Measurements from ENCODE around the gene TFPI2.

The TFPI2 gene

DNA sequence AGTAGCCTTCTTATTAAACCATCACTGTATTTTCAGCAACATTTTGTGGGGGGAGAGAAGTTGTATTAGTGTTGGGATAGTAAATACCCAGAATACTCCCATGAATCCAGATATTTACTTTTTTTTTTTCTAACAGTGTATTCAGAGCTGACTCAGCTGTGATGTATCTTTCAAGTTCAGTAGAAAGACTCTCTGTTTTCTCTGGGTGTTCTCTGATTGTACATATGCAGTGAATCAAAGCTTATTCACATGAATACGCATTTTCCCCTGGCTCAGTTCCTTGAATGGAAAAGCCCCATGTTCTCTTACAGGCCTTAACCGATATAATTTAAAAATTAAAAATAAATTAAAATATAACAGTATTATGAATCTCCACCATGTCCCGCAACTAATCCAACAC is 1.3 kb downstream of the TFPI2 start:
- Histone ChIP-seq H3K4me3 (IDR thresholded peaks at IDR 0.05; ENCODE audit: insufficient read depth, low read depth, low read length) (no peak overlapping the region), H3K27me3 (ENCODE audit: insufficient read depth, low read depth) (no peaks in the 10 kb centered on the region), H3K27ac (no peak overlapping the region), H3K4me2 (no peak overlapping the region), H3K36me3 (ENCODE audit: insufficient read depth) (no peaks in the 10 kb centered on the region), H3K79me2 (ENCODE audit: insufficient read depth, low read depth) (no peaks in the 10 kb centered on the region), H2AFZ (ENCODE audit: low read depth) (no peak overlapping the region), H3K9ac (no peak overlapping the region), H3K4me1 (ENCODE audit: low read depth, poor library complexity, severe bottlenecking) (no peaks in the 10 kb centered on the region), H4K20me1 (ENCODE audit: insufficient read depth) (no peaks in the 10 kb centered on the region)
- TF ChIP-seq, protein P1, sequence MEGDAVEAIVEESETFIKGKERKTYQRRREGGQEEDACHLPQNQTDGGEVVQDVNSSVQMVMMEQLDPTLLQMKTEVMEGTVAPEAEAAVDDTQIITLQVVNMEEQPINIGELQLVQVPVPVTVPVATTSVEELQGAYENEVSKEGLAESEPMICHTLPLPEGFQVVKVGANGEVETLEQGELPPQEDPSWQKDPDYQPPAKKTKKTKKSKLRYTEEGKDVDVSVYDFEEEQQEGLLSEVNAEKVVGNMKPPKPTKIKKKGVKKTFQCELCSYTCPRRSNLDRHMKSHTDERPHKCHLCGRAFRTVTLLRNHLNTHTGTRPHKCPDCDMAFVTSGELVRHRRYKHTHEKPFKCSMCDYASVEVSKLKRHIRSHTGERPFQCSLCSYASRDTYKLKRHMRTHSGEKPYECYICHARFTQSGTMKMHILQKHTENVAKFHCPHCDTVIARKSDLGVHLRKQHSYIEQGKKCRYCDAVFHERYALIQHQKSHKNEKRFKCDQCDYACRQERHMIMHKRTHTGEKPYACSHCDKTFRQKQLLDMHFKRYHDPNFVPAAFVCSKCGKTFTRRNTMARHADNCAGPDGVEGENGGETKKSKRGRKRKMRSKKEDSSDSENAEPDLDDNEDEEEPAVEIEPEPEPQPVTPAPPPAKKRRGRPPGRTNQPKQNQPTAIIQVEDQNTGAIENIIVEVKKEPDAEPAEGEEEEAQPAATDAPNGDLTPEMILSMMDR (conservative IDR thresholded peaks at IDR 0.05; ENCODE audit: low read depth, low read length): no peak

DNA sequence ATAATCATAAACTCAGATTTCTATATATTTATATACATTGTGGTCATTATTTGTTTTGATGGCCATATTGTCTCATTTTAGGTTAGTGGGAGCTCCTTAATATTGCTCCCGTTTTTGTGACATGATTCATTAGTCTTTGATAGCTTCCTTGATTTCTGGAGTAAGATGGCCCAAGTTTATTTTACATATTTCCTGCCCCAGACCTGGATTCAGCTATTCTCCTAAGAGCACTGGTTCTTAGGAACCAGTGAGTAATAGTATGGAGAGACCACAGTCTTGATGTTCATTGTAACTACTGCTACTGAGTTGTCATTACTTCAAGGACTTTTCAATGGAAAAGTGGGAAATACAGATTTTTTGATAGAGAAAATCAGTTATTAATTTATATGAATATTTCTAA is 6.0 kb downstream of the TFPI2 start:
- Histone ChIP-seq H3K9ac (no peak overlapping the region), H3K4me1 (ENCODE audit: low read depth, poor library complexity, severe bottlenecking) (no peaks in the 10 kb centered on the region), H2AFZ (ENCODE audit: low read depth) (no peak overlapping the region), H3K4me3 (IDR thresholded peaks at IDR 0.05; ENCODE audit: insufficient read depth, low read depth, low read length) (no peak overlapping the region), H3K79me2 (ENCODE audit: insufficient read depth, low read depth) (no peaks in the 10 kb centered on the region), H3K27ac (no peak overlapping the region), H3K27me3 (ENCODE audit: insufficient read depth, low read depth) (no peaks in the 10 kb centered on the region), H4K20me1 (ENCODE audit: insufficient read depth) (no peaks in the 10 kb centered on the region), H3K4me2 (no peak overlapping the region), H3K36me3 (ENCODE audit: insufficient read depth) (no peaks in the 10 kb centered on the region)
- TF ChIP-seq, protein P1 (conservative IDR thresholded peaks at IDR 0.05; ENCODE audit: low read depth, low read length): no peak

DNA sequence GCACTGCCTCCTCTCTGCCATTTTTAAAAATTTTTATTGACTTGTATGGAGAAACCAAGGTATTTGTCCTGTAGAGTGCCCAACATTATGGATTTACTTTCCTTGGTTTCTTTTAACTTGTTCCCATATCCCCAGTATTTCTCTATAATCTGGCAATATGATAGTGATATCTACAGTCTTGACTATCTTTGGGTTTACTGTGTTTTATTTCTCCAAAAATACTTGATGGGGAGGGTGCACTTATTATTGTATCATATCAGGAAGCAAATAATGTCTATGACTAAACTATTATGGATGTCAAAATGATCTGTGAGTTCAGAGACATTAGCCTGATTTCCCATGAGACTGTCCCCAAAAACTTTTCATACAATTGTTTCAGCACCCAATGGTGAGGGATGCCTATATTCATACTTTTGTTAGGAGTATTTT is 6.6 kb downstream of the TFPI2 start:
- Histone ChIP-seq H3K36me3 (ENCODE audit: insufficient read depth) (no peaks in the 10 kb centered on the region), H3K9ac (no peak overlapping the region), H3K79me2 (ENCODE audit: insufficient read depth, low read depth) (no peaks in the 10 kb centered on the region), H3K4me2 (no peak overlapping the region), H4K20me1 (ENCODE audit: insufficient read depth) (no peaks in the 10 kb centered on the region), H3K27me3 (ENCODE audit: insufficient read depth, low read depth) (no peaks in the 10 kb centered on the region), H3K27ac (no peak overlapping the region), H3K4me1 (ENCODE audit: low read depth, poor library complexity, severe bottlenecking) (no peaks in the 10 kb centered on the region), H3K4me3 (IDR thresholded peaks at IDR 0.05; ENCODE audit: insufficient read depth, low read depth, low read length) (no peak overlapping the region), H2AFZ (ENCODE audit: low read depth) (no peak overlapping the region)
- TF ChIP-seq, protein P1 (conservative IDR thresholded peaks at IDR 0.05; ENCODE audit: low read depth, low read length): no peak

DNA sequence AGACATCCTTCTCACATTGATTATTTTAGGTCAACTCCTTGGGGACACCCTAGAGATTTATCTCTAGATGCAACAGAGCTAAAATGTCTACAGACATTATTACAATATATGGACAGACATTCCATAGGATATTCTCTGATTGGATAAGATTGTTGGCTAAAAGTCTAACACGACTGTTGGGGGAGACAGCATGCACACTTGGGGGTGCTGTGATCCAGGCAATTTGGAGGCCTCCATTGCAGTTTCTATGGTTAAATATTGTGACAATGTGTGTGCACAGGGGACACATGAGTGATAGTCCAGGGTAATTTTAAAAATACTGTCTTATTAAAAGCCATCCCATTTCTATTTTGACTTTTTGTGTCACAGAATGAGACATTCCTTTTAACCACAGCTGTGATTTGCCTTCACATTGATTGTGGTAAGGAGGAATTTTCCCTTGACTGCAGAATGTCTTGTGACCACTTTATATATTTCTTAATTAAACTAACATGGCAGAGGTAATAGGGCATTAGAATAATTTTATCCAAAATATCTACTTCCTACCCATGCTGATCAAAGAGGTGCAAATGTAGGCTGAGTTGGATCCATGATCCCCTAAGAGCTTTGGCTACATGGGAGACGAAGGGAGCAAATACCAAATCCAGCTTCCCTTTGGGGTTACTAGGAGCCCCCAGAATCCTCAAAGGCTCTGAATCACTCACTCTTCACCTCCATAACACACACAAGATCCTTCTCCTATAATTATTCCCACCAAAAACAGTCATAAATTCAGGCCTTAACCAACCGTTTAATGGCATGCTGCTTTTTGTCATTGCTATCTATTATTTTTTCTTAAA is 7.3 kb downstream of the TFPI2 start:
- Histone ChIP-seq H3K4me3 (IDR thresholded peaks at IDR 0.05; ENCODE audit: insufficient read depth, low read depth, low read length) (no peak overlapping the region), H3K79me2 (ENCODE audit: insufficient read depth, low read depth) (no peaks in the 10 kb centered on the region), H3K36me3 (ENCODE audit: insufficient read depth) (no peaks in the 10 kb centered on the region), H3K4me1 (ENCODE audit: low read depth, poor library complexity, severe bottlenecking) (no peaks in the 10 kb centered on the region), H3K9ac (no peak overlapping the region), H3K27ac (no peak overlapping the region), H3K27me3 (ENCODE audit: insufficient read depth, low read depth) (no peaks in the 10 kb centered on the region), H4K20me1 (ENCODE audit: insufficient read depth) (no peaks in the 10 kb centered on the region), H3K4me2 (no peak overlapping the region), H2AFZ (ENCODE audit: low read depth) (no peak overlapping the region)
- TF ChIP-seq, protein P1 (conservative IDR thresholded peaks at IDR 0.05; ENCODE audit: low read depth, low read length): no peak
